HUES48 (cell line): ENCODE measurements around the gene STX16.

Experiments
- H3K27ac ChIP-seq: one replicate; pipeline ENCODE4 v1.7.0; 2013; ENCODE audit warnings: low read depth, low read length, inconsistent platforms
- H3K27me3 ChIP-seq: 2 replicates; pipeline ENCODE4 v1.6.1; 2013; ENCODE audit warnings: mild to moderate bottlenecking, low read length; ENCODE audit not compliant: control insufficient read depth, insufficient read depth
- H3K36me3 ChIP-seq: 2 replicates; pipeline ENCODE4 v1.6.1; 2013; ENCODE audit warnings: low read length; ENCODE audit not compliant: control insufficient read depth, insufficient read depth
- H3K4me1 ChIP-seq: 2 replicates; pipeline ENCODE4 v1.6.1; 2013; ENCODE audit warnings: mild to moderate bottlenecking, low read length; ENCODE audit not compliant: control insufficient read depth, insufficient read depth
- H3K4me3 ChIP-seq: 2 replicates; pipeline ENCODE4 v1.5.1; 2013; ENCODE audit warnings: mild to moderate bottlenecking, low read depth, low read length
- H3K9ac ChIP-seq: 2 replicates; pipeline ENCODE4 v1.6.1; 2013; ENCODE audit warnings: mild to moderate bottlenecking, low read depth, low read length, moderate library complexity
- H3K9me3 ChIP-seq: 2 replicates; pipeline ENCODE4 v1.6.1; 2013; ENCODE audit warnings: low read length; ENCODE audit not compliant: control insufficient read depth, insufficient read depth

Gene STX16

DNA sequence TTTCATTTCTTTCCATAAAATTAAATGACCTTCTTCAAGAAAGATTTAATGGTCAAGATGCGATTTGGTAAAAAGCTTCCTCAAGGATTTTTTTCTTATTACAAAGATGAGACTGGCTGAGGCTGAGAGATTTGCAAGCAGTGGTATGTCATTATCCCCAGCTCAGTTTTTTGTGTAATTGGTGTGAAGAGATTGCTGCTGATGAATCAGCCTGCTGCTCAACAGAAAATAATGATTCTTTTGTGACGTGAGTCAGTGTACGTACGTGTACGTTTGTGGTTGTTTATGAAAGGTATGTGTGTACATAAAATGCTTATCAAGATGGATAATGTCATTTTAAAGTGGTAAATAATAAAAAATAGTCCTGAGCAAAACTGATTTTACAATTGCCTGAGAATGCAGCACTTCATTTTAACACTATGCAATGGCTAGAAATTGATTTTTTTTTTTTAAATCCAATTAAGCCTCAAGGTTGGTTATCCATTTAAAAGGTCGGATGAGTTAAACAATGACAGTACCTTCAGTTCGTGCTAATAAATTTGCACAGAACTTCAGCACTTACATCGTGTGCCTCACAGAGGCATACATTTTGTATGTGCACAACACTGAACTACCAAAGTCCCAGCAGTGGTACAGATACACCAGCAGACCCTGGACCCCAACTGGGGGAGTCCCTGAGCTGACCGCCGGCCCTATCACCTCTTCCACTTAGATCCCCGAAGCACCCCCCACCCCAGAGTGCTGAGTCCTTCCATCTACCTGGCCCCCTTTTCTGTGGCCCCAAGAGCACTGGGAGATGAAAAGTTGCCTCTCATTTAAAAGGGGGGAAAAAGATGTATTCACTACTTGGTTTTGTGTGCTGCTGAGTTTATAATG is 31.8 kb downstream of the STX16 start:
- Histone ChIP-seq H3K4me3 (no peak overlapping the region), H3K9me3 (no peaks in the 10 kb centered on the region), H3K36me3 (peaks cover 23% of the 10 kb centered on the region), H3K27me3 (no peaks in the 10 kb centered on the region), H3K9ac (no peak overlapping the region), H3K27ac (no peak overlapping the region), H3K4me1 (no peaks in the 10 kb centered on the region)

DNA sequence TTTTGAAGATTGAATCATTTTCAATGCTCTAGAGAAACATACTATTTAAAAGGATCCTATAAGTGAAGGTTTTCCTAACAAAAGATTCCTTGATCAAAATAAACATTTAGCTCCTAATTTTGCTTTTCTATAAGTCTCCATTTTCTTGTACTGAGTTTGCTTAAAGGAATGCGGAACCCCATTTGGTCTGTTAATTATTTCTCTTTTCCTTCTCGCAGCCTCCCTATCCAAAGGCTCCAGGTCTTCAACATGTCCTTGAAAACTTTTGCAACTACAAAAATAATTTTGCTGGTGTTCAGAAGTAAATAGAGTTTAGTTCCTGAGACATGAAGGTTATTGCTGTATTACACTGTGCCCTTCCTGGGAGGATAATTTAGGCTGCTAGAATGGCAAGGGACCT is 33.2 kb downstream of the STX16 start:
- no peak overlapping the region for H3K4me3 ChIP-seq
- no peaks in the 10 kb centered on the region for H3K9me3 ChIP-seq
- peaks cover 15% of the 10 kb centered on the region for H3K36me3 ChIP-seq
- no peak overlapping the region for H3K27ac ChIP-seq
- H3K9ac ChIP-seq: no peak overlapping the region
- H3K27me3 ChIP-seq: no peaks in the 10 kb centered on the region
- peaks cover 4% of the 10 kb centered on the region; the same call in 1 of the 2 replicates for H3K4me1 ChIP-seq

DNA sequence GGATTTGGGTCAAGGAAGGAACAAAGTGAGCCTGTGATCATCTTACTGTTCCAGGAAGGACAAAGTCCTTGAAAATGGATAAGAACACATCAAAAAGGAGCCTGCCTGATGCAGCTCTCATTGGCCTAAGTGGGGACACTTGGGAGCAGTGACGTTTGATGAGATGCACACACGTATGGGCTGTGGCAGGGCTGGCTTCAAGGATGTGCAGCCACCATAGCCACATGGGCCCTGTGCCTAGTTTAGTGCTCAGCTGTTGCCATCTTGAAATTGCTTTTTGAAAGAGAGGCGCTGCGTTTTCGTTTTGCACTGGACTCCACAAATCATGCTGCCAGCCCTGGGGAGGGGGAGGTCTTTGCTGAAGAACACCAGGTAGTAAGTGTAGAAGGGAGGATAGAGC is 34.9 kb downstream of the STX16 start:
- Histone ChIP-seq H3K36me3 (no peaks in the 10 kb centered on the region), H3K4me1 (peaks cover 11% of the 10 kb centered on the region), H3K9me3 (no peaks in the 10 kb centered on the region), H3K27me3 (no peaks in the 10 kb centered on the region), H3K27ac (no peak overlapping the region), H3K9ac (no peak overlapping the region), H3K4me3 (no peak overlapping the region)

- Histone ChIP-seq H3K27me3 (no peaks in the 10 kb centered on the region), H3K4me3 (no peak overlapping the region), H3K9ac (no peak overlapping the region), H3K27ac (no peak overlapping the region), H3K36me3 (no peaks in the 10 kb centered on the region), H3K9me3 (no peaks in the 10 kb centered on the region), H3K4me1 (peaks cover 22% of the 10 kb centered on the region)
These were observed 37.3 kb downstream of the STX16 start for GRCh38 chr20:58688414-58688813.

DNA sequence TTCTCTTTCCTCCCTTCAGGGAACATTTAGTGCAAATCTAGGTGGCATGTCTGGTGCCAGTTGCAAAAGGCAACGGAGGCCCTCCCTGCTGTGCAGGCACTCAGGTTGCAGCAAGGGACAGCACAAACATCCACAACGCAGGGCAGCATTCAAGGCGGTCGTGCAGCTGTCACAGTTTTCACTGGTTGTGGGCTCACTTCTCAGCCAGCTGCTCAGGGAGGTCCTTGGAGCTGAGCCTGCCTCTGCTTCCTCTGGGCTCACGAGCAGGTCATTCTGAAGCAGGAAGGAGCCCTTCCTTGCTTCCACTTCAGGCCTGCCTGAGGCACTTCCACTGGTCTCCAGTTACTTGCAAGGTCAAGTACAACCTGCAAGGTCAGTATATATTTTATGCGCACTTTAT is 37.8 kb downstream of the STX16 start:
- Histone ChIP-seq H3K9ac (no peak overlapping the region), H3K27me3 (no peaks in the 10 kb centered on the region), H3K9me3 (no peaks in the 10 kb centered on the region), H3K36me3 (no peaks in the 10 kb centered on the region), H3K27ac (no peak overlapping the region), H3K4me1 (peaks cover 24% of the 10 kb centered on the region), H3K4me3 (no peak overlapping the region)

DNA sequence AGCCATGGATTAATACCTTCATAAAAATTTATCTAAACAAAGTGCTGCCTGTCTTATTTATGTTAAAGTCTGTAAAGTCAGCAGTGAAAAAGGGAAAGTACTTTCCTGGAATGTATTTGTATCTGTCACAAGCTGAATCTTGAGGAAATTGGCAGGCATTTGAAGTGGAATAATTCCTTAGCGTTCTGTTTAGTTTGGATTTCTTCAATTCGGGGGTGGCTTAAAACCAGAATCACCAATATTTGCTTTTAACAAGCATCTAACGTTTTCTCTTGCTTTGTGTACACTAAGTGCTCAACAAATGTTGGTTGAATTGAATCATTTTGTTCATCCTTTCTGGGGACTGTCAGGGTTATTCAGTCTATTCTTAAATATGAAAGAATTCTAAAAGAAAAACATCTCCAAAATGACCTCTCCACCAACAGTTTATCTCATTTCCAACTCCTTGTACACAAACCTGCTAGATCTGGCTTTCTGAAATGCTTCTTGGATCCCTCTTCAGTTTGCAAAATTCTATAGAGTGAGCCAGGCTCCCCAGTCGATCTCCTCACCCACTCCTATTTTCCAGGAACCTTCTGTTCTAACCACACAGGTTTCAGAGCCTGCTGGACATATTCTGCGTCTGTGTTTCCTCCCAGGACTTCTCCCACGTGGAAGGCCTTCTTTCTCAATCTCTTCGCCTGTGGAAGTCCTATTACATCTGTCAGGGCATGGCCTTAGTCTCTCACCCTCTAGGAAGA is 39.5 kb downstream of the STX16 start:
- Histone ChIP-seq H3K9me3 (no peaks in the 10 kb centered on the region), H3K27me3 (no peaks in the 10 kb centered on the region), H3K4me1 (peaks cover 26% of the 10 kb centered on the region), H3K36me3 (no peaks in the 10 kb centered on the region), H3K27ac (peak overlapping the region; percentile 52), H3K4me3 (no peak overlapping the region), H3K9ac (no peak overlapping the region)

- peak overlapping the region; percentile 39; the same call in 1 of the 2 replicates for H3K9ac ChIP-seq
- H3K36me3 ChIP-seq: peaks cover 11% of the 10 kb centered on the region
- no peaks in the 10 kb centered on the region for H3K27me3 ChIP-seq
- peaks cover 26% of the 10 kb centered on the region for H3K4me1 ChIP-seq
- H3K9me3 ChIP-seq: no peaks in the 10 kb centered on the region
- H3K27ac ChIP-seq: peak overlapping the region; percentile 70
- H3K4me3 ChIP-seq: no peak overlapping the region
These were observed 40.9 kb downstream of the STX16 start for GRCh38 chr20:58691773-58692578.

DNA sequence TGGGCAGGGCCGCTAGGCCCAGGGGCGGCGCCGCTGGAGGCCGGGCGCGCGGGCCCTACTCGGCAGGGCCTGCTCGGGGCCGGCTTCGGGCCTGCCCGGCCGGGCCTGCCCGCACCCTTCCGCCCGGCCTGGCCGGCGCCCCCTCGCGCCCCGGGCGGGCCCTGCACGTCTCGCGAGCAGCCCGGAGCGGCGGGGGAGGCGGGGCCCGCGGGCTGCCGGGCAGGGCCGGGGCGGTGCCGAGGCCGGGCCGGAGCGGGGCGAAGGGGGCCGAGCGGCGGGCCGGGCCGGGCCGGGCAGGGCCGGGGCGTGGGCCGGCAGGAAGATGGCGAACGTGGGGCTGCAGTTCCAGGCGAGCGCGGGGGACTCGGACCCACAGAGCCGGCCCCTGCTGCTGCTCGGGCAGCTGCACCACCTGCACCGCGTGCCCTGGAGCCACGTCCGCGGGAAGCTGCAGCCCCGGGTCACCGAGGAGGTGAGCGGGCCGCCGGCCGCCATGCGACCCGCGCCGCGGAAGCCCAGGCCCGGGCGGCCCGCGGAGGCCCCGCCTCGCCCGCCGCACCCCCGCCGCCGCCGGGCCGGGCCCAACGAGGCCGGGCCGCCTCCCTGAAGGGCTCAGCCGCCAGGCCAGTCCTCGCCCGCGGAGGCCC is 41.6 kb downstream of the STX16 start, which contains the start of gene NPEPL1:
Gene NPEPL1, plus strand, starts transcription at position 222 of the 647 bp plus-strand sequence. Its CDS starts 101 bp downstream, at position 323.
- peak within 1 kb of the TSS; percentile 70 for H3K27ac ChIP-seq
- H3K4me3 ChIP-seq: peak within 1 kb of the TSS; percentile 52; the same call in 1 of the 2 replicates
- H3K27me3 ChIP-seq: no peaks in the 10 kb centered on the region
- peaks cover 26% of the 10 kb centered on the region for H3K4me1 ChIP-seq
- peak within 1 kb of the TSS; percentile 39 for H3K9ac ChIP-seq
- peaks cover 18% of the 10 kb centered on the region for H3K36me3 ChIP-seq
- H3K9me3 ChIP-seq: no peaks in the 10 kb centered on the region

DNA sequence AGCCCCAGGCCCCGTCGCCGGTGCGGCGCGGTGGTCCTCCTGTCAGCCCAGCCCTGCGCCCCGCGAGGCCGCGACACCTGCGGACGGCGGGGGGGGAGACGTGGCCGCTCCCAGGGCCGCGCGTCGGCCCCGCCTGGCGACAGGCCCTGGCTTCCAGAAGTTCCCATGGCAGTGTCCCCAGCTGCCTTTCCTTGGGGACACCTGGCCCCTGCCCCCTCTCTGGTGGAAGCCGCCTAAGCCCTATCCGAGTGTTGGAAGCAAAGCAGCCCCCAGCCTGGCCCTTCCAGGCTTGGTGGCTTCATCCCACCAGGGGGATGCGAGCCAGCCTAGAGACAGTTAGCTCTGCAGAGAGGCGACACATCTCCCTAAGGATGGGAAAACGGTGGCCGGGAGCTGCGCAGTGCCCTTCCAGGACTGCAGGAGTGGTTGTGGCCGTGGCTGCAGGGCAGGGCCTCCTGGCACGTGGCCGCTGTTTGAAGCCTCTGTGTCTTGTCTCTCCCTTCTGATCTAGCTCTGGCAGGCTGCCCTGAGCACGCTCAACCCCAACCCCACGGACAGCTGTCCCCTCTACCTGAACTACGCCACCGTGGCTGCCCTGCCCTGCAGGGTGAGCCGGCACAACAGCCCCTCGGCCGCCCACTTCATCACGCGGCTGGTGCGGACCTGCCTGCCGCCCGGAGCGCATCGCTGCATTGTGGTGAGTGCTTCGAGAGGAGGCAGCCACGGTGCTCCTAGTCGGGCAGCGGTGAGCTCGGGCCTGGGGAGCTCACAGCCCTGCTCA is 42.3 kb downstream of the STX16 start:
- peaks cover 26% of the 10 kb centered on the region for H3K4me1 ChIP-seq
- H3K9ac ChIP-seq: no peak overlapping the region; the same call in 1 of the 2 replicates
- H3K27me3 ChIP-seq: no peaks in the 10 kb centered on the region
- peaks cover 21% of the 10 kb centered on the region for H3K36me3 ChIP-seq
- no peak overlapping the region for H3K27ac ChIP-seq
- H3K9me3 ChIP-seq: no peaks in the 10 kb centered on the region
- peak overlapping the region; percentile 52; the same call in 1 of the 2 replicates for H3K4me3 ChIP-seq
